ENCODE measurements around the gene ALKBH1. TPM values are rescaled to one million over a fixed set of nuclear protein-coding genes. Genes with fewer than 3 reads are reported as not detected.

Gene ALKBH1
- total RNA-seq, 4 donors from 2014 or later = 10.7 to 15.8 (median 14.9) TPM

DNA sequence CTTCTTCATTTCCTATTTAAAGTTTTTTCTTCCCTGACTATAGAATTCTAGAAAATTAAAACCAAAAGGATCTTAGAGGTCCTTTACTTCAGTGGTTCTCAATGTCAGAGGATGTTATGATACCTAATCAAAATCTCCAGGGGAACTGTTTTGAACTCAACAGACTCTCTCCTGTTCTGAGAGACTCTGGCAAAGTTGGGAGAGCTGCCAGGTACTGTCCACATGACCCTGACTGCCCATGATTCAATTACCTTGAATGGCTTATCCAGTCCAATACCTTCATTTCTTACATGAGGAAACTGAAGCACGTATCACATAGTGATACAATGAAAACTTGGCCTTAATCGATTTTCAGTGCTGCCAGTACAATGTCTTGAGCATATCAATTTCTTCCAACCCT lies 16.6 kb downstream of the ALKBH1 start:
- intact Hi-C loops (cut with DNase I; ENCODE audit: low total_unique reads) = no loop called here
- TF ChIP-seq, protein P1, sequence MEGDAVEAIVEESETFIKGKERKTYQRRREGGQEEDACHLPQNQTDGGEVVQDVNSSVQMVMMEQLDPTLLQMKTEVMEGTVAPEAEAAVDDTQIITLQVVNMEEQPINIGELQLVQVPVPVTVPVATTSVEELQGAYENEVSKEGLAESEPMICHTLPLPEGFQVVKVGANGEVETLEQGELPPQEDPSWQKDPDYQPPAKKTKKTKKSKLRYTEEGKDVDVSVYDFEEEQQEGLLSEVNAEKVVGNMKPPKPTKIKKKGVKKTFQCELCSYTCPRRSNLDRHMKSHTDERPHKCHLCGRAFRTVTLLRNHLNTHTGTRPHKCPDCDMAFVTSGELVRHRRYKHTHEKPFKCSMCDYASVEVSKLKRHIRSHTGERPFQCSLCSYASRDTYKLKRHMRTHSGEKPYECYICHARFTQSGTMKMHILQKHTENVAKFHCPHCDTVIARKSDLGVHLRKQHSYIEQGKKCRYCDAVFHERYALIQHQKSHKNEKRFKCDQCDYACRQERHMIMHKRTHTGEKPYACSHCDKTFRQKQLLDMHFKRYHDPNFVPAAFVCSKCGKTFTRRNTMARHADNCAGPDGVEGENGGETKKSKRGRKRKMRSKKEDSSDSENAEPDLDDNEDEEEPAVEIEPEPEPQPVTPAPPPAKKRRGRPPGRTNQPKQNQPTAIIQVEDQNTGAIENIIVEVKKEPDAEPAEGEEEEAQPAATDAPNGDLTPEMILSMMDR (IDR thresholded peaks at IDR 0.05) = no peak
- no peak for TF ChIP-seq POLR2A (IDR thresholded peaks at IDR 0.05)
- WGBS, 2 donors = 94 to 96% methylated on average over 2 of the region's 2 CpGs

DNA sequence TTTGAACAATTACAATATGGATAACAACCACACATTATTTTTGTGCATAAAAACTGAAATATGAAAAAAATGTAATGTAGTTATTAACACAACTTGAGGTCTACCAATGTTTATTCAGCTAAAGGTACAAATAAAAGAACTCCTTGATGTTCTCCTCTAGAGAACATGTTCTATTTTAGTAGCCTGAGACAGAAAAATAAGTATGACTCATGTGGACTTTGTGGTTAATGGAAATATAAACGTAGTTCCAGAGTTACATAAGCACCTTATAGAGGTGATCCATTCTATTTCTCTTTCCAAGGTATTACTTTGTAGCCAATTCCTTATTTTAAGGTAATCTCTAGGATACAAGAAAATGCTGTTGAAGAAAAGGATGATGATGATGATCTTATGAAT lies 25.7 kb downstream of the ALKBH1 start:
- no peak for DNase-seq (ENCODE audit: low spot score in 2 of 2)
- TF ChIP-seq, protein P1 (IDR thresholded peaks at IDR 0.05) = no peak
- no peak for TF ChIP-seq POLR2A (IDR thresholded peaks at IDR 0.05)
- 10 to 12% methylated on average over 1 of the region's 1 CpG for WGBS, 2 donors
- intact Hi-C loops (cut with DNase I; ENCODE audit: low total_unique reads) = no loop called here
- no peak overlapping the region for H3K4me3 ChIP-seq (ENCODE audit: low read depth, poor library complexity, severe bottlenecking)

More for the DNA sequence above, 16.6 kb downstream of the ALKBH1 start:
- DNase-seq (ENCODE audit: low spot score in 2 of 2) = no peak
- H3K4me3 ChIP-seq (ENCODE audit: low read depth, poor library complexity, severe bottlenecking) = no peak overlapping the region

DNA sequence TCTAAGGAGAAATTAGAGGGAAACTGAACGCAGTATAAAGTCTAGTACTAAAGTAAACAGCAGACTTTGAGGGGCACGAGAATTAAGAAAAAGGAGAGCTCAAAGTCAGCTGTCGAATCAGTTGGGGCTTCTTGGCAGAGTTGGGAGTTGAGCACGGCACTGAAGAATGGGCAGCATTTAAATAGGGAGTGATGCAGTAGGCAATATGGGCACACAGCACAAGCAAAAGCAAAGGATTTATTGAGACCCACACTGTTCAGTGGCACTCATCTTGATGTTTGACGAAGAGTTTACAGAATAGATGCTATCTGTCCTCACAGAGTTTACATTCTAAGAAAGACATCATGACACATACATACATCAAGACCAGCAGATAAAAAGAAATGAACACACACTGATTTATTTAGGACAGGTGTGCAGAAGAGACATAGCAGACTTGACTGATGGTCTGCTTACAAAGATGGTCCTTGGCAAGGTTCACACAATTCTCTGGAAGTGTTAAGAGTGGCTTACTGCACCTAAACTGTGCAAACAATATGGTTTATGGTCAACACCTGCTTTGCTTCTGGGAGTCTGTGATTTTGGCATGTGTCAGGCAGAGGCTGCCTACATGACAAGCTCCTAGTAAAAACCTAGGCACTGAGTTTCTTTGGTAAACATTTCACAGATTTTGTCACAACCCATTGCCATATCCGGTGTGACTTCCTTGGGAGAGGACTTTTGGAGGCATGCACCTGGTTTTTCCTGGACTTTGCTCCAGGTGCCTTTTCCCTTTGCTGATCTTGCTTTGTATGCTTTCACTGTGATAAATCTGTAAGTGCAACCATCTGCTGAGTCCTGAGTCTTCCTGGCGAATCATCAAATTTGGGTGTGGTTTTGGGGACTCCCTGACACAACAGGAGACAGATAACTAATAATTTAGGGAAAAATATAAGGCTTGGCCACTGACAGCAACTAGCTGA lies 26.3 kb downstream of the ALKBH1 start:
- no peak for DNase-seq (ENCODE audit: low spot score in 2 of 2)
- no peak overlapping the region for H3K4me3 ChIP-seq (ENCODE audit: low read depth, poor library complexity, severe bottlenecking)
- TF ChIP-seq POLR2A (IDR thresholded peaks at IDR 0.05) = no peak
- TF ChIP-seq, protein P1 (IDR thresholded peaks at IDR 0.05) = no peak
- intact Hi-C loops (cut with DNase I; ENCODE audit: low total_unique reads) = no loop called here
- 65 to 87% methylated on average over 7 of the region's 7 CpGs for WGBS, 2 donors

DNA sequence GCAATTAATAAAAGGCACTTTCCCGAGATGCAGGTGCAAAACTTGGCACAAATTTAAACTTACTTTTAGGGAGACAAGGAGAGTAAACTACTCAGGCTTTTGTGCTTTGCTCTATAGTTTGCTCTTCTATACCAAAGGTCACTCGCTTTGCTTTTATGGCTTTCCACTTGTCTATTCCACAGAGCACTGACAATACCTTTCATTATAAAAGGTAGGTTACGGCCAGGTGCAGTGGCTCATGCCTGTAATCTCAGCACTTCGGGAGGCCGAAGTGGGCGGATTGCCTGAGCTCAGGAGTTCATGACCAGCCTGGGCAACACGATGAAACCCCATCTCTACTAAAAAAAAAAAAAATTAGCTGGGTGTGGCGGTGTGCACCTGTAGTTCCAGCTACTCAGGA lies 32.9 kb downstream of the ALKBH1 start:
- no peak overlapping the region for H3K4me3 ChIP-seq (ENCODE audit: low read depth, poor library complexity, severe bottlenecking)
- no peak for DNase-seq (ENCODE audit: low spot score in 2 of 2)
- 89 to 95% methylated on average over 8 of the region's 8 CpGs for WGBS, 2 donors
- intact Hi-C loops (cut with DNase I; ENCODE audit: low total_unique reads) = no loop called here
- TF ChIP-seq, protein P1 (IDR thresholded peaks at IDR 0.05) = no peak
- TF ChIP-seq POLR2A (IDR thresholded peaks at IDR 0.05) = no peak

DNA sequence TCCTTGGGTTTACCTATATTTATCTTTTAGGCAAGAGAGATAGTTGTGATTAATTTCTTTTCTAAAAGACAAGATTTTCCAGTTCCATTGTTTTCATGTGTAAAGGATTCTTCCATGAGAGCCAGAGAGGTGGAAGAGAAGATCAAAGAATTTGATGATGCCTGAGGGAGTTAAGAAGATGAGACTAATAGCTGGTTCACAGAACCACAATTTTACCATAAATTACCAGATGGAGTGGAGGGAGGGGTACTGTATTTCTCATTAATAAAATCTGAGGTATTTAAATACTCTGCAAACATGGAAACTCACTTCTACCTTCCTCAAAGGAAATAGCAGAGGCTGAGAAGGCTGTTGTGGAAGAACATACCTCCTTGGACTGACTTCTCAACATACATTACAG lies 34.6 kb downstream of the ALKBH1 start:
- no peak for DNase-seq (ENCODE audit: low spot score in 2 of 2)
- TF ChIP-seq, protein P1 (IDR thresholded peaks at IDR 0.05) = no peak
- TF ChIP-seq POLR2A (IDR thresholded peaks at IDR 0.05) = no peak
- no peak overlapping the region for H3K4me3 ChIP-seq (ENCODE audit: low read depth, poor library complexity, severe bottlenecking)
- intact Hi-C loops (cut with DNase I; ENCODE audit: low total_unique reads) = no loop called here

All from lower leg skin (tissue), 4 donors.